Mesenteric fat pad (tissue), 1 donor: ENCODE data around the gene COASY. TPM values are rescaled to one million over a fixed set of nuclear protein-coding genes. Genes with fewer than 3 reads are reported as not detected.
"Not testable (repeated sequence)": the region's sequence is repeated elsewhere in the genome, so short reads cannot be mapped to it uniquely, and the experiment has no call there.

Source experiments
- DNase-seq: peaks from one replicate; pipeline ENCODE4 v3.0.0-alpha.2; 2020; ENCODE audit warnings: low spot score
- total RNA-seq: library from RNA; stranded (reverse); fragmentation: NEBNext Ultra II Directional; extraction: Animal tissue kit (Norgen Biotek cat#: 25700); gene quantifications from one replicate; pipeline ENCODE4 v1.2.1, GENCODE V29; 2021
- donor health status: DM: yes; HTN: yes; CAD: no.

The COASY gene
- total RNA-seq, 1 donor from 2014 or later: 57.3 TPM

DNA sequence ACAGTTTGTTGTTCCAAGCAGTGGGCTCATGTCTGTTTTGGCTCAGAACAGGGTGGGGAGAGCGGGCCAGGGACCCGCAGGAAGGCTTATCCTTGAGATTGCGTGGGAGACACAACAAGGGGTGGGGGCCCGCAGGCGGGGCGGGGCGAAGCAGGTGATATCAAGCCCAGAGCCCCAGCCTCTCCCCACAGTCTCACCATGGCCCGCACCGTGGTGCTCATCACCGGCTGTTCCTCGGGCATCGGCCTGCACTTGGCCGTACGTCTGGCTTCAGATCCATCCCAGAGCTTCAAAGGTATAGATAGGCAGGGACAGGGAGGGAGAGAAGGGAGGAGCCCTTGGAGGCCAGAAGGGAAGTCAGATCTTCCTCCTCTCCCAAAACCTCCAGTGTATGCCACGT lies 9.2 kb upstream of the COASY start, which contains the start of gene HSD17B1:
Gene HSD17B1, plus strand, starts transcription at position 188 of the 400 bp plus-strand sequence. Its CDS starts 11 bp downstream, at position 199.
- not testable (repeated sequence) for DNase-seq

DNA sequence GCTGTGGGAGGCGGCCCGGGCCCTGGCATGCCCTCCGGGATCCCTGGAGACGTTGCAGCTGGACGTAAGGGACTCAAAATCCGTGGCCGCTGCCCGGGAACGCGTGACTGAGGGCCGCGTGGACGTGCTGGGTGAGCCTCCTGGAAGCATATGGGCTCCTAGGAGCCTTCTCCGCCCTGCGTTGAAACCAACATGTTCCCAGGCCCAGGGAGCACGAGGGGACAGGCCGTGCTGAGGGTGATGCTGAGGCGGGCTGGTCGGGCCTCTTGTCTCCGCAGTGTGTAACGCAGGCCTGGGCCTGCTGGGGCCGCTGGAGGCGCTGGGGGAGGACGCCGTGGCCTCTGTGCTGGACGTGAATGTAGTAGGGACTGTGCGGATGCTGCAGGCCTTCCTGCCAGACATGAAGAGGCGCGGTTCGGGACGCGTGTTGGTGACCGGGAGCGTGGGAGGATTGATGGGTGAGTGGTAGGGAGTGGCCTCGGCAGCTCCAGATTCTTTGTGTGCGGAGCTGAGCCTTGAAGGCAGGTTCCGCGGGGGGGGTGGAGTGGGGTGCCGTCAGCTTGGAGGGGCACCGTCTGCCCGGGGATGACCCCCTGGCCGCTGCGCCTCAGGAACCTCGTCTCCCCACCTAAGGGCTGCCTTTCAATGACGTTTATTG lies 8.7 kb upstream of the COASY start:
- no peak for DNase-seq

DNA sequence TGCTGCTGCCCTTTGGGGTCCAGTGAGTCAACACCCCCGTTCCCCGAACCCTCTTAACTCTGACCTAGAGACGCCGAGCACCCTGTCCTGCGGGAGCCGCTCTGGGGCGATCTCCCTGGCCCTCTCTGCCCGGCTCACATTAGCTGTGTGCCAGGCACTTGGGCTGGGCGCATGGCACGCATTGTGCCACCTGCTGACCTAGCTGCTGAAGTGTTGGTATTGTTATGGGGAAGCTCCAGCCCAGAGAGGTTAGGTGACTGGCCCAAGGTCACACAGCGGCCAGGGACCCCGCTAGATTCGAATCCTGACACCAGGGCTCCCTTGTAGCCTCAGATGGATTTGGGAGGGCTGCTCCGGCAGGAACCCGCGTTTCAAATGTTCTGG lies 8.1 kb upstream of the COASY start:
- DNase-seq: no peak

DNA sequence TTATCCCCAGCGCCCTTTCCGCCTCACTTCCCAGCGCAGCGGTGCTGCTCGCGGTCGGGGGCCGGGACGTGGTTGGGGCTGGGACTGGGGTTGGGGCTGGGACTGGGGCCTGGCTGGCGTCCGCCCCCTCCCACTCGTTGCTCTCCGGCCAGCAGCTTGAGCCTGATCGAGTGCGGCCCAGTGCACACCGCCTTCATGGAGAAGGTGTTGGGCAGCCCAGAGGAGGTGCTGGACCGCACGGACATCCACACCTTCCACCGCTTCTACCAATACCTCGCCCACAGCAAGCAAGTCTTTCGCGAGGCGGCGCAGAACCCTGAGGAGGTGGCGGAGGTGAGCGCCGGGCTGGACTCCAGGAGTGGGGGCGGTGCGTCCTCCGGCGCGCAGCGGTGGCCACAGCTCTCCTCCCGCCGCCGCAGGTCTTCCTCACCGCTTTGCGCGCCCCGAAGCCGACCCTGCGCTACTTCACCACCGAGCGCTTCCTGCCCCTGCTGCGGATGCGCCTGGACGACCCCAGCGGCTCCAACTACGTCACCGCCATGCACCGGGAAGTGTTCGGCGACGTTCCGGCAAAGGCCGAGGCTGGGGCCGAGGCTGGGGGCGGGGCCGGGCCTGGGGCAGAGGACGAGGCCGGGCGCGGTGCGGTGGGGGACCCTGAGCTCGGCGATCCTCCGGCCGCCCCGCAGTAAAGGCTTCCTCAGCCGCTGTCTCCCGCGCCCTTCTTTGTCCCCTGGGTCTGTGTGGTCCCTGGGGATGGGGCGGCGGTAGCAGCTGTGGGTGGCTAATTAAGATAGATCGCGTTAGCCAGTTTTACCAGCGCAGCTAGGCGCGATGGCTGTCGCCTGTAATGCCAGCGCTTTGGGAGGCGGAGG lies 7.5 kb upstream of the COASY start:
- DNase-seq: peak; percentile 97

DNA sequence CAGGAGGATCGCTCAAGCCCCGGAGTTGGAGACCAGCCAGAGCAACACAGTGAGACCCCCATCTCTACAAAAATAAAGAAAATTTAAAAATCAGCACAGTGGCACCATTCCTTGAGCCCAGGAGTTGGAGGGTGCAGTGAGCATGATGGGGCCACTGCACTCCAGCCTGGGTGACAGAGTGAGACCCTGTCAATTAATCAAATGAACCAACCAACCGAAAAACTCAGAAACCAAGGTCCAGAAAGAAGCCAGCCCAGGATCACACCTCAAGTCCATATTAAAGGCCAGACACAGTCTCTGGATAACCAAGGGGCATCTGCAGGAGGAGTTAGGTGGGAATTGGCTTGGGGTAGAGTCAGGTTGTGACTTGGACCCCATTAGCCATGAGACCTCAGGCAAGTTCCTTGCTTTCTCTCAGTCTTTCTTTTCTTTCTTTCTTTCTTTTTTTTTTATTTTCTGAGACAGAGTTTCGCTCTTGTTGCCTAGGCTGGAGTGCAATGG lies 6.8 kb upstream of the COASY start:
- DNase-seq: no peak

DNA sequence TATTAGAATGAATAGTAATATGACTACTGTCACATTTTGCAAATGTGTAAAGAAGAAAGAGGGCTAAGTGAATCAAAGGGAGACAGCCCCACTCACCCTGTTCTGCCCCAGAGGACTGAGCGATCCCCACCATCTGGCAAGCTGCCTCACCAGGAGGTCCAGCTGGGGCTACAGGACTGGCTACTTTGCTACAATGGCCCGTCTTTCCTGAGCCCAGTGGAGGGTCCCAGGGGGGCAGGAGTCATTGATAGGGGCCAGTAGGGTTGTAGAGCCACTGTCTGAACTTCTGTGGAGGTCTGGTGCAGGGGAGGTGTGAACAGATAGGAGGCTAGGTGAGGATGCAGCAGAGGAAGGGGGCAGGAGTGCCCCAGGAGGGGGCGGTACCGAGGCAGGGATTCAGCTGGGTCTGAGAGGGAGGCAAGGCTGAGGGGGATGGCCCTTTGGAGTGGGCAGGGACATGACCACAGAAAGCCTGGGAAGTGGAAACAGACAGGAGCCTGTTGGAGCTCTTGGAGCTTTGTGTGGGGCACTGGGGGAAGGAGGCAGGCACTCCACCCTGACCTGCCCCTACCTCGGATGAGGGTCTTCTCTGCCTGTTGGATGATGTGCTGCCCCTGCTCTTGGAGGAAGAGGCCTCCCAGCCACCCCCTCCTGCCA lies 5.9 kb upstream of the COASY start:
- DNase-seq: not testable (repeated sequence)

DNA sequence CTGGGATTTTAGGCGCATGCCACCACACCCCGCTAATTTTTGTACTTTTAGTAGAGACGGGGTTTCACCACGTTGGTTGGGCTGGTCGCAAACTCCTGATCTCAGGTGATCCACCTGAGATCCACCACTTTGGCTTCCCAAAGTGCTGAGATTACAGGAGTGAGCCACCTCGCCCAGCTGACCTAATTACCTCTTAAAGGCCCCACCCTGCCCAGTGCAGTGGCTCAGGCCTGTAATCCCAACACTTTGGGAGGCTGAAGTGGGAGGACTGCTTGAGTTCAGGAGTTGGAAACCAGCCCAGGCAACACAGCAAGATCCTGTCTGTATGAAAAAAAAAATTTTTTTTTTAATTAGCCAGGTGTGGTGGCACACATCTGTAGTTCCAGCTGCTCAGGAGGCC lies 2.9 kb upstream of the COASY start:
- no peak for DNase-seq

DNA sequence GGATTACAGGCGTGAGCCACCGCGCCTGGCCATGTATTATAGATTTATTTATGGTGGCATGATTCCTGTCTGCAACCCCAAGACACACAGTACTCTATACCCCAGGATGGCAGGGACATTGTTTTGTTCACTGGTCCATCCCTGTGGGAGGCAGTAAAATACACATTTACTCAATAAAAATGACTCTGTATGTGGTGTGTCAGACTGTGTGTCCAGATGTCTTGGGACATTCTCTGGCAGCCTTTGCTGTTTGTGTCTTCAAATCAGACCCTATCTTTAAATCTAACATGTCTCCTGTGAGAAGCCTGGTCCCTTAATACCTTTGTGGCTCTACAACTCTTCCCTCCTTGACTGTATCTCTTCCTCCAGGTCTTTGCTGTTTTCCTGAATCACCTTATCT lies 1.7 kb upstream of the COASY start:
- DNase-seq: no peak

DNA sequence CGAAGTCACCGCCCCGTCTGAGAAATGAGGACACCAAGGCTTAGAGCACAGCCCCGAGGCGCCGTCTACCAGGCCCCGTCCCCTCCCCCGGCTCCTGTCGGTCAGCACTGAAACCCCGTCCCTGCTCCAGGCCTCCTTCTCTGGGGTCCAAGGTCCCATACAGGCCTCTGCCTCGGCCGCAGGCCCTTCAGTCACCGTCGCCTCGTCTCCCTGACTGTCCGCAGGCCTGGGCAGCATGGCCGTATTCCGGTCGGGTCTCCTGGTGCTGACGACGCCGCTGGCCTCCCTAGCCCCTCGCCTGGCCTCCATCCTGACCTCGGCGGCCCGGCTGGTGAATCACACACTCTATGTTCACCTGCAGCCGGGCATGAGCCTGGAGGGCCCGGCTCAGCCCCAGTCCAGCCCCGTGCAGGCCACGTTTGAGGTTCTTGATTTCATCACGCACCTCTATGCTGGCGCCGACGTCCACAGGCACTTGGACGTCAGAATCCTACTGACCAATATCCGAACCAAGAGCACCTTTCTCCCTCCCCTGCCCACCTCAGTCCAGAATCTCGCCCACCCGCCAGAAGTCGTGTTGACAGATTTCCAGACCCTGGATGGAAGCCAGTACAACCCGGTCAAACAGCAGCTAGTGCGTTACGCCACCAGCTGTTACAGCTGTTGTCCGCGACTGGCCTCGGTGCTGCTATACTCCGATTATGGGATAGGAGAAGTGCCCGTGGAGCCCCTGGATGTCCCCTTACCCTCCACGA lies 617 bp downstream of the COASY start:
- no peak for DNase-seq

DNA sequence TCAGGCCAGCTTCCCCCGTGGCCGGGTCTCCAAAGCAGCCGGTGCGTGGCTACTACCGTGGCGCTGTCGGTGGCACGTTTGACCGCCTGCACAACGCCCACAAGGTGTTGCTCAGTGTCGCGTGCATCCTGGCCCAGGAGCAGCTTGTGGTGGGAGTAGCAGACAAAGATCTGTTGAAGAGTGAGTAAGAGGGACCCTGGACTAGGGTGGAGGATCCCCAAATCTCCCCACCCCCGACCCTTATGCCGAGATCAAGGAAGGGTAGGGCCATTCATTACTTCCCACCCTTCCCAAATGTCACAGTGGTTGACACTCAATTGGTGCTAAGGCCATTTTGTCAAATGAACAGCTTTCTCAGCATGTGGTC lies 1.2 kb downstream of the COASY start:
- DNase-seq: no peak

DNA sequence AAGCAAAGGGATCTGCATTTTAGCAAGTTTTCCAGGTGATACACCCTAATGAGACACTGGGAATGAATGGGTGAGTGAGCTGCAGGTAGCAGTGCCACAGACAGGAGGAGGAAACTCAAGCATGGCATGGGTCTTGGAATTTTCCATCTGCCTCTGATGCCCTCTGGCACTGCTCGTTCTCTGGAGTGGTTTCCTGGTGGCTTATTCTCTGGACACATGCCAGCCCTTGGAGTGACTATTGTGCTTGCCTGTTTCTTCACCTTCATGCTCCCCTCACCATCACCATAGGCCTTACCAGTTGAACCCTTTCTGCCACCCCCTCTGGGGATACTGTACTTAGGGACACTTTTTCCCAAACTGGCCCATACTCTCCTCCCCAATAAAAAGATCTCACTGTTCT lies 1.6 kb downstream of the COASY start:
- no peak for DNase-seq

DNA sequence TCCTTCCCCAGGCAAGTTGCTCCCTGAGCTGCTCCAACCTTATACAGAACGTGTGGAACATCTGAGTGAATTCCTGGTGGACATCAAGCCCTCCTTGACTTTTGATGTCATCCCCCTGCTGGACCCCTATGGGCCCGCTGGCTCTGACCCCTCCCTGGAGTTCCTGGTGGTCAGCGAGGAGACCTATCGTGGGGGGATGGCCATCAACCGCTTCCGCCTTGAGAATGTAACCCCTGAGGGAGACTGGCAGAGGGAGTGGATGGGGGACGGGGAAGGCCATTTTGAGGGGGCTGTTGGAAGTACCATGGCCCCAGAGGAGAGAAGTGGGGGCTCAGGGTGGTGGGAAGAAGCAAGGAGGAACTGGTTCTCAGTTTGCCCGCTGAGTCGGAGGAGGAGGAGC lies 2.0 kb downstream of the COASY start:
- DNase-seq: no peak

DNA sequence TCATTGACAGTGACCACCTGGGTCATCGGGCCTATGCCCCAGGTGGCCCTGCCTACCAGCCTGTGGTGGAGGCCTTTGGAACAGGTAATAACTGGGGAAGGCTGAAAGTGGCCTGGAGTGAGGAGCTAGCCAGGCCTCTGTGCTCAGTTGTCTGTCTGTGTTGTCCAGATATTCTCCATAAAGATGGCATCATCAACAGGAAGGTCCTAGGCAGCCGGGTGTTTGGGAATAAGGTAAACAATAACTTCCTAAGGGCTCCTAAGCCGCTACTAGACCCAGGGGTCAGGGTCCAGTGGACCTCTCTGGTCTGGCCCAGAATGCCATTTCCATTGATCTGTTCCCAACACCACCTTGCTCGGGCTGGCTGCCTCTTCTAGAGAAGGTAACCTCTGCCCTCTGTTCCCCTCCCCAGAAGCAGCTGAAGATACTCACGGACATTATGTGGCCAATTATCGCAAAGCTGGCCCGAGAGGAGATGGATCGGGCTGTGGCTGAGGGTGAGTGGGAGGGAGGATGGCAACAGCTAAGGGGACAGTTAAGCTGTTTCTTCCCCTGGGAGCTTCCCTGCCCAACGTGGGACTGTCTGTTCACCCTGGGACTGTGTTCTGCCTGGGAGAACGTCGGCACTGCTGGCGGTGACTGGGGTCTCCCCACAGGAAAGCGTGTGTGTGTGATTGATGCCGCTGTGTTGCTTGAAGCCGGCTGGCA lies 3.0 kb downstream of the COASY start:
- DNase-seq: no peak

DNA sequence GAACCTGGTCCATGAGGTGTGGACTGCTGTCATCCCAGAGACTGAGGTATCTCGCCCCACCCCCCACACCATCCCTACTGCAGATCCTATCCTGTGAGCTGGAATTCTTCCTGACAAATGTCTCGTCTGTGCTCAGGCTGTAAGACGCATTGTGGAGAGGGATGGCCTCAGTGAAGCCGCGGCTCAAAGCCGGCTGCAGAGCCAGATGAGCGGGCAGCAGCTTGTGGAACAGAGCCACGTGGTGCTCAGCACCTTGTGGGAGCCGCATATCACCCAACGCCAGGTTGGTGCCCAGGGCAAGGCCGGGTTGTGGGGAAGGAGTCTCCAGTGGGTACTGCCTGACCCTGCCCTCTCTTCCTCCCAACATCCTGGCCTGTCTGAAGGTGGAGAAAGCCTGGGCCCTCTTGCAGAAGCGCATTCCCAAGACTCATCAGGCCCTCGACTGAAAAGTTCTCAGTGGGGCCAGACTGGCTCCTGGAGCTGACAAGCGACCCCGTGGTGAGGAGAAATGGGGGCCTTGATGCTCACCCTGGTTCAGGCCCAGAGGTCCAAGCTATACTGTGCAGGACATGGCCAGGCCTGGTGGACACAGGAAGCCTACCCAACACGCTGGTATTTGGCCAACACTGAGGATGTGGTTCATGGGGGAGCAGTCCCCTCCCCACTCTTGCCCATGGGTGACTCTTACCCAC lies 3.7 kb downstream of the COASY start:
- no peak for DNase-seq

DNA sequence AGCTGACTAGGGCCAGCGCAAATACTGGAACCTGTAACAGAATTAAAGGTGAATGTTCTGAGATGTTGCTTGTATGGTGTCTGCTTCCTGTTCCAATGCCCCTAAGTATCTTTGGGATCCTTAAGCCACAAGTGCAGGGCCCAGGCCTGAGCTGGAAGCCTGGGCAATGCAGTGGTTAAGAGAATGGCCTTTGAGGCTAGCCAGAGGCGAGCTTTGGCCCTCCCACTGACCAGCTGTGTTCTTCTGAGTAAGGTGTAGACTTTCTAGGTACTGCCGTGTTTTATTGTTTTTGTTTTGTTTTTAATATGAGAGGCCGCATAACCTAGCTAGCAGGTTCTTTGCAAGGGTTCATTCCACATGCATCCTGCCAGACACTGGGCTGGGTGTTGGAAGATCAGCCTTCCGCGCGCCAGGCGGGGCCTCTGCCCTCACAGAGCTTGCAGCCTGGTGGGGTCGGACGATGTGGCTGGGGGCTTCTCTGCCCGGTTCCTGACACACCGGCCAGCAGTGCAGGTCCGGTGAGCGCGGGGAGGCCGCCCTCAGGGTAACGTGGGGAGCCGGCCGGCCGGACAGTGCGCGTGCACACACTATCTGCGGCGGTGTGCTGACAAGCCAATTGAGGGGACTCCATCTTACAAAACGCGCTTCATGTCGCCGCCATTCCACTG lies 4.4 kb downstream of the COASY start:
- DNase-seq: no peak

DNA sequence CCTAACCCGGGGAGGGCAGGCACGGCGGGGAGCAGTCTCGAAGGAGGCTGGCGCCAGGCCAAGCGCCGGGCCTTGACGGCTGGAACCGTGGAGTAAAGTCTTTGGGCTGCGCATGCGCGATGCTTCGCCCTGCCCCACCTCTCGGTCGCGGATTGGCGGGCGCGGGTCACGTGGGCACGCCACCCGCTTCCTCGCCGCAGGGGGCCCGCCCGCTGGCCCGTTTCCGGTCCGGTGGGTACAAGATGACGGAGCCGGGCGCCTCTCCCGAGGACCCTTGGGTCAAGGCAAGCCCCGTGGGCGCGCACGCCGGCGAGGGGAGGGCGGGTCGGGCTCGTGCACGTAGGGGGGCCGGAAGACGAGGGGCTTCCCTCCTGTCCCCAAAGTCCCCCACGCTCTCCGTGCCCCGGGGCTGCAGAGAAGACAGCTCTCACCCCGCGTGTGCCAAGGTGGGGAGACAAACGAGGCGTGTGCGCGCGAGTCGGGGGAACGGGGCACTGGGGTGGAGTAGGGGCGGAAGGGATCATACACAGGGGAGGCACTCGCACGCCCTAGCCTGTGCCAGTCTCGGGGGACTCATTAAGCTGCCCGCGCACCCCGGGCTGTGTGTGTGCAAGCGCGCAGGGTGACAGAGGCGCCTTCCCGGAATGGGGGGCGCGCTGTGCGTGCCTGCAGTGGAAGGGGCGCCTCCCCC lies 5.1 kb downstream of the COASY start, which contains the start of gene MLX:
Gene MLX, plus strand, starts transcription at position 218 of the 691 bp plus-strand sequence. Its CDS starts 25 bp downstream, at position 243.
- DNase-seq: peak; percentile 99

DNA sequence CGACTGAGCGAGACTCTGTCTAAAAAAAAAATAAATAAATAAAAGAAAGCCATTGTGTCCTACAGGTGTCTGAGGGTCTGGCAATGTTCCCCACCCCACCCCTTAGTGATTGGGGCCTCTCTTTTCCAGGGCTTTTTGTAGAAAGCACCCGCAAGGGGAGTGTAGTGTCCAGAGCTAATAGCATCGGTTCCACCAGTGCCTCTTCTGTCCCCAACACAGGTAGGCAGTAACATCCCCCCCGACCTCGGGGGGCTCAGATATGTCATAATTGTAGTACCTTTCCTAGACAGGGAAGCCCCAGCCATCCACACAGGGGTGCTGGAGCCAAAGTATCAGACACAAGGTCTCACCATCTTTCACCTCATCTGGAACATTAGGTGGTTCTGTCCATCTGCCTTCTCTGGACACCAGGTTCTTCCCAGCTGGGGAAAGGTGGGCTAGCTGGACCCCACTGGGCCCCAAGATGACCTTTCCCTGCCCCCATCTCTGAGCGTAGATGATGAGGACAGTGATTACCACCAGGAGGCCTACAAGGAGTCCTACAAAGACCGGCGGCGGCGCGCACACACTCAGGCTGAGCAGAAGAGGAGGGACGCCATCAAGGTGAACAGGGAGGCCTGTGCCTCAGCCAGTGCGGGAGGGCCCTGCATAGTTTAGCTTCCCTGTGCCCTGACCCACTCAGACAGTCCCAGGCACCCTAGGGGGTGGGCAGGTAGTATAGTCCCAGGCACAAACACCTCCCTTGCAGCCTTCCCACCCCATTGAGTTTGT lies 6.6 kb downstream of the COASY start:
- no peak for DNase-seq
